HAP-1 (cell line): Measurements from ENCODE around the gene ASNSD1.
"Not testable (repeated sequence)": the region's sequence is repeated elsewhere in the genome, so short reads cannot be mapped to it uniquely, and the experiment has no call there.

Experiments used
- DNase-seq, 2 experiments: peaks; one replicate each; pipeline ENCODE4 v3.0.0-alpha.2; 2016 to 2020; ENCODE audit warnings: low spot score in 2 of 2
- H3K27me3 ChIP-seq: fragments of 250-450 bp; sonication (Bioruptor Pico); 2 replicates; pipeline ENCODE4 v1.5.1; 2020; ENCODE audit warnings: low read depth, mild to moderate bottlenecking, moderate library complexity
- H3K36me3 ChIP-seq: fragments of 250-450 bp; sonication (Bioruptor Pico); replicated peaks from 2 replicates; pipeline ENCODE4 v1.5.1; 2020; ENCODE audit warnings: mild to moderate bottlenecking
- H3K4me1 ChIP-seq: fragments of 250-450 bp; sonication (Bioruptor Pico); 2 replicates; pipeline ENCODE4 v1.5.1; 2020; ENCODE audit warnings: mild to moderate bottlenecking
- H3K4me3 ChIP-seq: fragments of 250-450 bp; sonication (Bioruptor Pico); 2 replicates; pipeline ENCODE4 v1.5.1; 2020; ENCODE audit warnings: mild to moderate bottlenecking, moderate library complexity
- H3K9me3 ChIP-seq: fragments of 250-450 bp; sonication (Bioruptor Pico); 2 replicates; pipeline ENCODE4 v1.5.1; 2020; ENCODE audit warnings: mild to moderate bottlenecking, moderate library complexity
- in situ Hi-C: fragments of 300-500 bp; cut with MboI; formaldehyde crosslinking; loops from 3 replicates; pipeline ENCODE4 v1.14.3; 2020; ENCODE audit warnings: low sequenced_read_pairs, inconsistent platforms, mixed read lengths

Gene ASNSD1

GRCh38 chr2:189658306-189659212, 2.7 kb upstream of the ASNSD1 start:
- H3K9me3 ChIP-seq, result no peaks in the 10 kb centered on the region
- no peaks in the 10 kb centered on the region for H3K36me3 ChIP-seq
- H3K27me3 ChIP-seq, result no peaks in the 10 kb centered on the region
- H3K4me1 ChIP-seq, result peaks cover 6% of the 10 kb centered on the region
- in situ Hi-C loops, result no loop called here
- H3K4me3 ChIP-seq, result no peak overlapping the region
- DNase-seq, result no peak

DNA sequence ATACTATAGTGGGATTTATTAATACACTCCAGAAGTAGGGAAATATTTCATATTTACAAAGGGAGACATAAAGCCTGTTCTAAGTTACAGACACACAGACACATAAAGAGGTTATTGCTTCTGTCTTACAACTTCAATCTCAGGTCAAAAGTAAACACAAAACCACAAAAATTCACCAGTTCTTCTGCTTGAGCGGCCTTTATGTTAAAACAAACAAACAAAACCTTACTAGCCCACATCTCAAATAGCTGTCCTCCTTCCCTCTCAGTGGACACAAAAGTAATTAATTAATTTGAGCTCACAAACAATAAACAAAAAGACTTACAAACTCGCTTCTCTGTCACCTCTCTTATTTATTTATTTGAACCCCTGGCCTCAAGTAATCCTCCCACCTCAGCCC, 1.5 kb upstream of the ASNSD1 start:
- no peaks in the 10 kb centered on the region for H3K9me3 ChIP-seq
- in situ Hi-C loops, result no loop called here
- H3K4me3 ChIP-seq, result no peak overlapping the region

GRCh38 chr2:189660803-189661147, 484 bp upstream of the ASNSD1 start:
- no peak for DNase-seq
- in situ Hi-C loops, result no loop called here
- no peak overlapping the region for H3K4me3 ChIP-seq
- H3K27me3 ChIP-seq, result no peaks in the 10 kb centered on the region
- H3K36me3 ChIP-seq, result peaks cover 1% of the 10 kb centered on the region; the same call in 1 of the 2 replicates
- peaks cover 9% of the 10 kb centered on the region for H3K4me1 ChIP-seq
- H3K9me3 ChIP-seq, result no peaks in the 10 kb centered on the region

More for the DNA sequence above, 1.5 kb upstream of the ASNSD1 start:
- DNase-seq, result no peak
- Histone ChIP-seq H3K4me1 (peaks cover 9% of the 10 kb centered on the region), H3K36me3 (no peaks in the 10 kb centered on the region), H3K27me3 (no peaks in the 10 kb centered on the region)

GRCh38 chr2:189661957-189662321, 680 bp downstream of the ASNSD1 start:
- DNase-seq, result no peak
- peaks cover 7% of the 10 kb centered on the region for H3K36me3 ChIP-seq
- H3K4me3 ChIP-seq, result peak overlapping the region; percentile 78
- in situ Hi-C loops, result no loop called here
- H3K9me3 ChIP-seq, result no peaks in the 10 kb centered on the region
- peaks cover 9% of the 10 kb centered on the region for H3K4me1 ChIP-seq
- H3K27me3 ChIP-seq, result no peaks in the 10 kb centered on the region

DNA sequence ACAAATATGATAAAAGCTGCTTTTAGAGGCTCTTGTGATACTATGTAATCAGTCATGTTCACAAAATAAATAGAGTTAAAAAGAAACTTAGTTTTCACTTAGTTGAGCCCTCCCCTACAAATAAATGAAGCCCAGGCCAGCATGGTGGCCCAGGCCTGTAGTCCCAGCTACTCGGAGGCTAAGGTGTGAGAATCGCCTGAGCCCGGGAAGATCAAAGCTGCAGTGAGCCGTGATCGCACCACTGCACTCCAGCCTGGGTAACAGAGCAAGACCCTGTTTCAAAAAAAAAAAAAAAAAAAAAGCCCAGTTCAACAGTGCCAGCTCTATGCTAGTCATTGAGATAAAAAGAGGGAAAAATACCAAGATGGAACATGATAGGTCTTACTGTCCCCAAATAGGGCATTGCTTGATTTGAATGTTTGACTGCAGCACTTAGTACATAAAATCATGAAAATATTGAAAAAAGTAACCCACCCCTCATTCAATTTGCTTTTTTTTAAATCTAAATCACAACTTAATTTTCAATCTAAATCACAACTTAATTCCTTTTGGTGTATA, 1.5 kb downstream of the ASNSD1 start:
- H3K4me1 ChIP-seq, result peaks cover 9% of the 10 kb centered on the region
- H3K4me3 ChIP-seq, result peak overlapping the region; percentile 78
- no peaks in the 10 kb centered on the region for H3K27me3 ChIP-seq
- in situ Hi-C loops, result no loop called here
- peaks cover 12% of the 10 kb centered on the region for H3K36me3 ChIP-seq
- no peak for DNase-seq
- H3K9me3 ChIP-seq, result no peaks in the 10 kb centered on the region

DNA sequence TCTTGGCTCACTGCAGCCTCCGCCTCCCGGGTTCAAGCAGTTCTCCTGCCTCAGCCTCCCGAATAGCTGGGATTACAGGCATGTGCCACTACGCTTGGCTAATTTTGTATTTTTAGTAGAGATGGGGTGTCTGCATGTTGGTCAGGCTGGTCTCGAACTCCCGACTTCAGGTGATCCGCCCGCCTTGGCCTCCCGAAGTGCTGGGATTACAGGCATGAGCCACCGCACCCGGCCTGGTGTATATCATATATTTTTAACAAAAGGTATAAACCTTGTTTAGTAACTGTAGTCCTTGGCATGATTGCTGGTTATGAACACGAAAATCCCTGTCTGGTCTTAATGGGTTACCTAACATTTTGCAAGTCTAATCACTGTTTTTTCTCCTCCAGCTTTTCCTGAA, 2.1 kb downstream of the ASNSD1 start:
- H3K36me3 ChIP-seq, result peaks cover 18% of the 10 kb centered on the region
- DNase-seq, in situ Hi-C loops, H3K27me3 ChIP-seq, H3K4me1 ChIP-seq, H3K9me3 ChIP-seq, H3K4me3 ChIP-seq: not testable (repeated sequence)

DNA sequence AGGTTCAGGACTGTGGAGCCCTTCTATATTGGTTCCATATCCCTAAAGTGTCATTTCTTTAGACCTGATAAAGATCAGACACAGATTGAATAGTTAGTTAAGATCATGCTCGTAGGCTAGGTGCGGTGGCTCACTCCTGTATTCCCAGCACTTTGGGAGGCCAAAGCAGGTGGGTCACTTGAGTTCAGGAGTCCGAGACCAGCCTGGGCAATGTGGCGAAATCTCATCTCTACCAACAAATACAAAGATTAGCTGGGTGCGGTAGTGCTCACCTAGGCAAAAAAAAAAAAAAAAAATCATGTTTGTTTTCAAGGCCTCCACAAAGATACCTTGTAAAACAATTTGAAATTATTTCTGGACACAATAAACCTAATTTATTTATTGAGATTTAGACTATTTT, 8.7 kb downstream of the ASNSD1 start:
- H3K27me3 ChIP-seq, result no peaks in the 10 kb centered on the region
- no peak overlapping the region for H3K4me3 ChIP-seq
- peaks cover under 1% of the 10 kb centered on the region; the same call in 1 of the 2 replicates for H3K4me1 ChIP-seq
- peaks cover 42% of the 10 kb centered on the region for H3K36me3 ChIP-seq
- in situ Hi-C loops, result no loop called here
- no peaks in the 10 kb centered on the region for H3K9me3 ChIP-seq
- DNase-seq, result no peak

GRCh38 chr2:189673661-189674373, 12.6 kb downstream of the ASNSD1 start:
- Histone ChIP-seq H3K9me3 (no peaks in the 10 kb centered on the region), H3K27me3 (no peaks in the 10 kb centered on the region), H3K4me3 (peak overlapping the region; percentile 30), H3K36me3 (peaks cover 19% of the 10 kb centered on the region), H3K4me1 (peaks cover 3% of the 10 kb centered on the region; the same call in 1 of the 2 replicates)
- DNase-seq, result no peak
- in situ Hi-C loops, result no loop called here

DNA sequence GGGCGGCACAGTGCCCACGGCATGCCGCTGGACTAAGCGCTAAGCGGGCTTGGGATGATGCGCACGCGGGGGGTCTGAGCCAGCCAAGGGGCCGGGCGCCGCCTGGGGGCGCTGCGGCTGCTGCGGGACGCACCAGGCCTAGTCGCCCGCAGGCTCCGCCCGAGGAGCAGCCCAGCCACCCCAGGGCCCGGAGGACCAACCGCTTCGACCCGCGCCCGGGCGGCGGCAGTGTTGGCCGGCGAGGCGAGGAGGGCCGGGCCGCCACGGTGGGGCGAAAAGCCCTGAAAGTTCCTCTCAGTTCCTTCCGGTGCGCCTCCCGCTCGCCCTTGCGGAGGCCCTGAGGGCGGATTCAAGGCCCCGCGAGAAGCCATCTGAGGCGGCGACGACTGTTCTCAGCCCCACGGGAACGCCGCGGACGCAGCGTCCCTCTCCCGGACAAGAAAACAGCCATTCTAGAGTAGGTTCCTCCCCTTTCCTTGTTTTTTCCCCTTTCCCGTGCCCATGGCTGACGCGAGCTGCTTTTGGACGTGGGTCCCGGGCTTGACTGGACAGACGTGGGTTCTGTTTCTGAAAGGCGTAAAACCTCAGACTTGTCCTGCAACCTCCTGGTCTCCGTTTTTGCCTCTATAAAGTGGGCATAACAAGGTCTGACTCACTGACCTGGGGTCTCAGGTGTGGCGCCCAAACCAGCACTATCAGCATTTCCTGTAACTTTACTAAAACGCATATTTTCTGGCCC, 13.3 kb downstream of the ASNSD1 start, which contains the start of gene ANKAR:
ANKAR (plus strand) TSS at position 297 of the 739 bp plus-strand sequence. CDS start 1,821 bp downstream, outside the sequence.
- no peaks in the 10 kb centered on the region for H3K27me3 ChIP-seq
- in situ Hi-C loops, result no loop called here
- peaks cover 3% of the 10 kb centered on the region; the same call in 1 of the 2 replicates for H3K4me1 ChIP-seq
- peaks cover 14% of the 10 kb centered on the region for H3K36me3 ChIP-seq
- DNase-seq, result peak; percentile 70 to 90
- no peaks in the 10 kb centered on the region for H3K9me3 ChIP-seq
- H3K4me3 ChIP-seq, result peak within 1 kb of the TSS; percentile 30

DNA sequence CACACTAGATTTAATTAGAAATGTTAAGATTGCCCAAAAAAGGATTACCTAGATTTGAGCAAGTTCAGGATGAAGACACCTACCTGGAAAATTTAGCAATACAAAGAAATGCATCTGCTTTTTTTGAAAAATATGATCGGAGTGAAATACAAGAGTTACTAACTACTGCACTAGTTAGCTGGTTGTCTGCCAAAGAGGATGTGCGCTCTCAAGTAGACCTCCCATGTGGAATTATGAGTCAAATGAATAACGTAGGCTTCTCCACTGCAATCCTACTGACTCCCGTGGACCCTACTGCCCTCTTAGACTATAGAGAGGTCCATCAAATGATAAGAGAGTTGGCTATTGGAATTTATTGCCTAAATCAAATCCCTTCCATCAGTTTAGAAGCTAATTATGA, 15.2 kb downstream of the ASNSD1 start:
- H3K9me3 ChIP-seq, result no peaks in the 10 kb centered on the region
- peaks cover 7% of the 10 kb centered on the region for H3K36me3 ChIP-seq
- in situ Hi-C loops, result no loop called here
- no peaks in the 10 kb centered on the region for H3K27me3 ChIP-seq
- no peak for DNase-seq
- H3K4me1 ChIP-seq, result peaks cover 3% of the 10 kb centered on the region; the same call in 1 of the 2 replicates
- no peak overlapping the region for H3K4me3 ChIP-seq

GRCh38 chr2:189679226-189679625, 18.0 kb downstream of the ASNSD1 start:
- Histone ChIP-seq H3K36me3 (no peaks in the 10 kb centered on the region; the same call in 1 of the 2 replicates), H3K4me3 (no peak overlapping the region), H3K27me3 (no peaks in the 10 kb centered on the region), H3K4me1 (peaks cover 3% of the 10 kb centered on the region; the same call in 1 of the 2 replicates), H3K9me3 (no peaks in the 10 kb centered on the region)
- in situ Hi-C loops, result no loop called here
- no peak for DNase-seq

DNA sequence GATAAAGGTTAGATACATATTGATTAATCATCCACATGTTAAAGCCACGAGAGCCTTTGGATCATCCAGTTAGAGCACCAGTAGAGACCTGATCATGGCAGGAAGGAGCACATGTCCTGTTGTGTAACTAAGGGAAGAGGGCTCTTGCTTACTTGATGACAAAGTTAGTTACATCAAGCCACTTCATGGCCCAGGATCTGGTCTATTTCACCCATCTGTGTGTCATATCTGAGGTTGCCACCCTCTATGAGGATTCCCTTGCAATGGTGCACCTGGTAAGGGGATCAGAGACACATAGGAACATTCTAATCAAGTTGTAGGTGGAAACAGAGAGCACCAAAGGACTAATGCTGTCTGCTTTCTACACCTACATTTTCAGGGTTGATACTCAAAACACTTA, 19.9 kb downstream of the ASNSD1 start:
- no peak overlapping the region for H3K4me3 ChIP-seq
- no peaks in the 10 kb centered on the region for H3K27me3 ChIP-seq
- no peaks in the 10 kb centered on the region for H3K9me3 ChIP-seq
- DNase-seq, result no peak
- H3K4me1 ChIP-seq, result no peaks in the 10 kb centered on the region
- H3K36me3 ChIP-seq, result no peaks in the 10 kb centered on the region; the same call in 1 of the 2 replicates
- in situ Hi-C loops, result no loop called here

DNA sequence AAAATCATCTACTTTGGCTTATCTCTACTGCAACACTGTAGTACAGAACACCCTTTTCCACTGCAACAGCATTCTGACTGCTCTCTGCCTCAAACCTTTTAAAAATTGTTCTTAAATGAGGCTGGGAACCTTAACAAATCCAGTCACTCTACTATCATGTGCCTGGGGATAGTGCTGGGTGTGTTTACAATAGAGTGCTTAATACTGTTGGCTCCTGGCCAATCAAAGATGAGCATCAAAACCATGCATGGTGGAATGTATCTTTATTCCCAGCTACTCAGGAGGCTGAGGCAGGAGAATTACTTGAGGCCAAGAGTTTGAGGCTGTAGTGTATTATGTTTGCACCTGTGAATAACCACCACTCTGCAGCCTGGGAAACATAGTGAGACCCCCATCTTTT, 20.6 kb downstream of the ASNSD1 start:
- H3K36me3 ChIP-seq, result no peaks in the 10 kb centered on the region; the same call in 1 of the 2 replicates
- in situ Hi-C loops, result no loop called here
- DNase-seq, result no peak
- no peaks in the 10 kb centered on the region for H3K4me1 ChIP-seq
- no peaks in the 10 kb centered on the region for H3K27me3 ChIP-seq
- no peak overlapping the region for H3K4me3 ChIP-seq
- no peaks in the 10 kb centered on the region for H3K9me3 ChIP-seq
